Ramos (cell line): ENCODE results near the gene PHGDH.

Source experiments
- in situ Hi-C: fragments of 300-500 bp; cut with MboI; formaldehyde crosslinking; loops from one replicate; pipeline ENCODE4 v1.14.3; 2022; ENCODE audit warnings: low sequenced_read_pairs; ENCODE audit not compliant: unreplicated experiment

Gene PHGDH

DNA sequence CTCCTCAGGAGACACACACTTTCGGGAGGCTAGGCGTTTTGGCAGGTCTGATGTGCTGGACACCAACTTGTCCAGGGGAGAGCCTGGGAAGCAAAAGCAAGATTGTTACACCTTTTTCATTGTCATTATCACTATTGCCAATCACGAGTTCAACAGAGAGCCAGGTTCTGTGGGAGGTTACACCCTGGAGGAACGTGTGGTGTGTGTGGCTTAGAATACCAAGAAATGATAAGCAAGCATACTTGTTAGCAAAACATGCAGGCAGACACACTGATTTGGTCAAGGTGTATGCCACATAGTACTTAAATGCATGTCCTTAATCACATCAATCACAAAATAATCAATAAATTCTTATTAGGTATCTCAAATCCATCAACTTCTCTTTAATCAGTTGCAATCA, 40.9 kb downstream of the PHGDH start:
- in situ Hi-C loops: no loop called here

DNA sequence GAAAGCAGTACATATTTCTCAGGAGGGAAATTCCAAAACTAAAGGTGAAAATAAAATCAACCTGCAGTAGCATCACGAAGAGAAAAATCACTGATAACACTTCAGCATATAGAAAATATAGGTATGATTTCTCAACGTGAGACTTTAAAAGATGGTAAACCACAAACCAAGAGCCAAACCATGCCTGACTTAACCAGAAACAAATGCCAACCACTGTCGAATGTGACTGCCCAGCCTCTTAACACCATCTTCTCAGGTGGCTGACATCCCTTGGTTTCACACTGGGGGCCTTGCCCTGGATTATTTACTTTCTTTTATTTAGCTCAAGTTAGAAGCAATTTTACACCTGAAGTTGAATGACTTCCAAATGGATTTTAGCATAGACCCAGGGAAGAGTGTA, 46.9 kb downstream of the PHGDH start:
- in situ Hi-C loops: no loop called here

DNA sequence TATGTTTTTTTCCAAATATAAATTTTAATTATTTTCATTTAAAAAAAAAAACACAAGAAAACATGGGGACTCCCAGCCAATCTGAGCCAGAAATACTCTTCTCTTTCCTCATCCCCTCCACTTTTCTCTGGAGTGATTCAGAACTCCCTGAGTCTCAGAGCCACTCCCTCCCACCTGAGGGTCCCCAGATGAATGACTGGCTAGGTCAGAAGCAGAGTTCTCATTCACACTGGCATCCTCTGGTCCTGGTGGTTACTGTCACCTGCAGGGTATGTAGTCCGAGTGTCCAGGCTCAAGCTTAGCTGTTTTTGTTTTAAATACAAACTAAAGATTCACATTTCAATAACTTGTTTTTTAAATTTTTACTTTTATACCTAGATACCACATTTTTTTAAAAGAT, 50.7 kb downstream of the PHGDH start:
- in situ Hi-C loops: no loop called here

DNA sequence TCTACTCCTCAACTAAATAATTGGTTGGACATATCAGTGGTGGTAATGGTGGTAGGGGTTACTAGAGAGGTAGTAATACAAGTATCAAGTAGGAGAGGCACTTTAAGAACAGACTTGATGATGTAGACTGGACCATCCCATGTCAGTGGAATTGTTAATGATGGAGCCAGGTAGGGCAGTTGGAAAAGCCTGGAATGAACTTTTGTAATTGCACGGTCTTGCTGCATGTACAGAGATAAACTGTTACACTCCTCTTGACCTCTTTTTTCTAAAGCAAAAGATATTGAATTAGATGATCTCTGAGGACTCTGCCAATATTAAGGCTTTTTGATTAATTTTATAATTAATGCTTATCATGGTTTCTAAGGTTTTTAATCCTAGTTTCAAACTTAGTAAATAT, 51.2 kb downstream of the PHGDH start:
- in situ Hi-C loops: no loop called here

DNA sequence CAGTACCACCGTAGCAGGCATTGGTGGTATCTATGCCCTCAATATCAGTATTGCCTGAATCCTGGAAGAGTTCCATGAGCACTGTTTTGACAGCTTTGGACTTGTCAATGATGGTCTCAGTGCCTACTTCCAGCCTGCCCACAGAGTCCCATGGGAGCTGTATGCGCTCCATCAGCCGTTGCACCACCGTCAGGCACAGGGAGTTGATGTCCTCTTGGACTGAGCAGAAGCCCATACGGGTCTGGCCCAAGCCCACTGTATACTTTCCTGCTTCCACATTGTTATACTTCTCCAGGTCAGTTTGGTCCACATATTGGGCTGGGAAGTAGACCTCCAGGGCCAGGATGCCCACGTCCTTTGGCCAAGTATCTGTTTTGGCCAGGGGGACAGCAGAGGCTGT, 52.5 kb downstream of the PHGDH start:
- in situ Hi-C loops: no loop called here

DNA sequence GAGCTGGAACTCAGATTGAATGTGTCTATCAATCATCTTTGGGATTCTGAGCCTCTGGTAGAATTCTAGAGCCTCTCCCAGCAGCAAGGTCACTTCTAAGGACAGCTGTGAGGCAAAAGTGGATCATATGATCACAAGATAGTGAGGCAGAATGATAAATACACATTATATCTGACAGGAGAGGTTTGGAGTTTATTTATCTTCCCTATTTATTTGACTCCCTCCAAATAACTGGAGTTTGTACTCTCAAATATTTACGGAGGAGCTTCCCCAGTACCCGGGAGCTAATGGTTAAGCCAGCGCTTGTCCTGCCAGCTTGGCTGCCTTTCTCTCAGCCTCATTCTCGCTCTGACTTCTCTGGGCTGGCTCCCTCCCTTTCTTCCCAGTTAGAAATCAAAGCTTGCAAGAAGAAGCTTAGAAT, 54.6 kb downstream of the PHGDH start:
- in situ Hi-C loops: no loop called here

DNA sequence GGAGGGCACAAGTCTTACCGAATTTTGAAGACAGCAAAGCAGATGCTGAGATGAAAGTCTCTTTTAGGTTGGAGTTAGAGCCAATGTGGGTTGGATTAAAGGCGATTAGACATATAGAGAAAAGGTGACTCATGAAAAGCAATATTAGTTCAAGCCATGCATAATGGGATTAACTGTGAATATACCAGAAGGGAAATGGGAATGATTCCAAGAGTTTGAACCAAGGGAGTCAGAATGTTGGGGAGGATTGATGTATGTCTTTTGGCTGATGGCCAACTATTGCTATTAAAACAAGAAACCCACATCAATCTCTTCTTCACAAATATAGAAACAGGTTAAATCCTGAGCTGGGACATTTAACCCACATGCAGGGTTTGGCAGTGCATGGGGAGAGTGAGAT, 55.8 kb downstream of the PHGDH start:
- in situ Hi-C loops: no loop called here

DNA sequence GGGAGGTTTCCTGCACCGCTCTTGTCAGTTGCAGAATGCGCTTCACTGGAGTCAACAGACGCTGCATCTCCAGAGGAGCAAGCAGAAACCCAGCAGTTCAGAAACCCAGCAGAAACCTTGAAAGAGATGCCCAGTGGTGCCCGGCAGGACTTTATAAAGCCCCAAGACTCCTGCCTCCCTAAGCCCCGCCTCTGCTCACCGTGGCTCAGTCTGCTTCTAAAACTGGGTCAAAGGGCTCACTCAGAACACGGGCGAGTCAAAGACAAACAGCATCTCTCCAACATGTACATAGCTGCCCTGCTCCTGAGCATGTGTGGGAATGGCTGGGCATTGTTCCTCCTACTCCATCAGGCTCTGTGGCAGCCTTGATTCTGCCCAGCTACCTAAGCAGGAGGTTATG, 57.0 kb downstream of the PHGDH start, which contains the start of gene HMGCS2:
Gene HMGCS2 (minus strand): TSS at position 128 of the 400 bp plus-strand sequence. CDS start 61 bp downstream, at position 67.
- in situ Hi-C loops: no loop called here

DNA sequence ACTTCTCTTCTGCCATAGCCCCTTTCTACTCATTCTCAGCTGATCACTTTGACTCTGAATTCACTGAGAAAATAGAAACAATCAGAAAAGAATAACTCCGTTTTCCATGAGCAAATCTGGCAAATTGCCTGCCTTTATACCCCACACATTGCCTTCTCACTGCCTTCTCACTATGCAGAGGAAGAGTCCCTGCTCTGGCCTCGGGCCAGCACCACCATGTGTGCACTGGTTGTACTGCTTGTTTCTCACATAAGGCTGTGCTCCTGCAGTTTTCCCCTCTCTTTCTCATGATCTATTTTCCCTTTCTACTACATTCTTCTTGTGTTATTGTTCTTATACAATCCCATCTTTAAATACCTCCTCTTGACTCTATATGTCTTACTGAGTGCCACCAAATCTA, 59.3 kb downstream of the PHGDH start:
- in situ Hi-C loops: no loop called here

DNA sequence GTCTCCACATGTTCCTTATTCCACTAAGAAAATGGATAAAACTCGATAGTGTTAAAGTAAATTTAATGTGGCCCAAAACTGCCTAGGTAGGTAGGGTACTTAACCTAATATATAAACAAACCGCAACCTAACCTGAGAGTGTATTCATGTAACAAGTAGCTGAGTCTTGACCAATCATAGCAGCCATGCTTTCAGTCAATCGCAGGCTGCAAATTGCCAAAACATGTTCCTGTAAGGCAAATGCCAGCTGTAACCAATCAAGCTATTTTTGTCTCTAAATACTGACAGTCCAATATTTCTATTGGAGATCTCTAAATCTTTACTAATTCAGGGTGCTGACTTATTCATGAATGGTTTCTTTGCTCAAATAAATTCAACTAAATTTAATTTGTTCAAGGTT, 60.0 kb downstream of the PHGDH start:
- in situ Hi-C loops: no loop called here

DNA sequence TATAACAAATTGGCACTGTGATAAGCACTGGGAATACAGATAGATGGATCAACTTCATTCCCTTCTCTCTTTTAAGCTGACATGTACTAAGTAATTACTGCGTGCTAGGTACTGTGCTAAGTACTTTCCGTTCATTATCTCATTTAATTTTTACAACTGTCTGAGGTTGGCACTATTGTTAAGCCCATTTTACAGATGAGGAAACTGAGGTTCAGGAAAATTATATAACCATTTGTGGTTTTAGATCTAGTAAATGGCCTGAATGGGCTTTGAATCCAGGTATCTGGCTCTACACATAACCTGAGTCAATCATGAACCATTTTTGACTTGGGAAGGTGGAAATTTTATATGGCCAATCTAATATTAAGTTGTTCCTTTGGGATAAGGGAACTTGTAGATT, 60.6 kb downstream of the PHGDH start:
- in situ Hi-C loops: no loop called here

DNA sequence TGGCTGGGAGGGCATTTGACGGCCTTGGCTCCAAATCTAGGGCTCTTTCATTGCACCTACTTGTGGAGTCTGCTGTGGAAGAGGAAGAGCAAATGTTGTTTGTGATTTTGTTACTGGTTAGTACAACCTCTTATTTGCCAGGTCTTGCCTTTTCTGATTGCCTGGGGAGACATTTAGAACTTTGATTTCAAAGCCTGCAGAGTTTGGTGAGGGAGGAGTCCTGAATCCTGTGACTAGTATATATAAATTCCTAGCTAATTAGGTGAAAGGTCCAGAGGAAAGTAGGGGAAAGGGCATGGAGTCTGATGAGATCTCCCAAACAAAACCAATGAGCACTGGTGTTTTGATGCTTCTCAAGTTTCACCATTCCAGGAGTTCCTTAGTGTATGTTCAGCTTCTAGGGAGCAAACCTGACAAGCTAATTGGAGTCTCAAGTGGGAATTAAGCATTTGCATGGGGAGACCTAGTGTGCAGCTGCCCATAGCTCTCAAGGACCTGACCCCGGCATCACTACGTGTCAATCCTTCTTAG, 62.0 kb downstream of the PHGDH start:
- in situ Hi-C loops: no loop called here

DNA sequence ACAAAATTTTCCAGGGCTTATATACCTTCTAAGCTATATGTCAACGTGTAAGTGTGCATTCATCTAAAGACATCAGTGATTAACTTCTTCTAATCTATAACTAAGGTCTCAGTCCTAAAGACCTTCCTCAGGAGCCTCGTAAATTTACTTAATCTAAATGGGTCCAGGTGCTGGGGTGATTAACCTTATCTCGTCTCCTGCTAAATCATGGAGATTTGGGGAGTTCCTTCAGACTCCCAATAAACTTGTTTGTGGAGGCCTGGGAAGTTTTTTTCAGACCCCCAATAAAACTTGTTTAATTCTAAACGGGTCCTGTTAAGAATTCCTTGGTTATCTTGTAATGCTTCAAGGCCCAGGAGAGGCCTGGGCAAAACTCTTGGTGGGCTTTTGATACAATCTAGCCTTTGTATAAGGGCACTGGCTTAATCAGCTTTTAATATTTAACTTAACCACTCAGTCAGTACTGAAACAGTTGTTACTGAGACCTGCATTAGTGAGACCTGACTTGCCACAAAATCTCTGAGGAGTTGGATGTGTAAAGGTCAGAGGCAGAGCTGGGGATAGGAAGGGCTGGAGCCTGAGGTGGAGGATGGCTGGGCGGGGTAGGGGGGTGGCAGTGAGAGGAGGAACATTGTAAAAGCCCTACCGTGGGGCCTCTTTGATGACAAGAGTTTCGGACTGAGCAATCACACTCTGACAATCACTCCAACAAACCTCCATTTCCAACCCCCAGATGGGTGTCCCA, 63.2 kb downstream of the PHGDH start:
- in situ Hi-C loops: no loop called here

DNA sequence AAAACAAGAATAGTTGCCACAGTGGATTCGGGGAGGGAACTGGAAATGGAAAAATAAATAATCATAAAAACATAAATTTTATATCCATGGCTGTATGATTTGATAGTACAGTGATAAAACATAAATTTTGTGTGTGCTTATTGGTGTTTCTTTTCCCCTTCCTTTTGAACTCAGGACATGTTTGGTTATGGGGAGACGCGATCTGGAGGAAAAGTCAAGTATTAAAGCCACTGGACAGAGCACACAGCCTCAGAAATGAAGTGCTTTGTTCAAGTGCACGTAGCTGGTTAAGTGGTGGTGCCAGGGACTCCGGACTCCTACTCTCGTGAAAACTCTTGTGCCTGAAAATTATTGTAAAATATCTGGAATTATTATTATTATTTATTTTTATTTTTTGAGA, 66.6 kb downstream of the PHGDH start:
- in situ Hi-C loops: no loop called here

DNA sequence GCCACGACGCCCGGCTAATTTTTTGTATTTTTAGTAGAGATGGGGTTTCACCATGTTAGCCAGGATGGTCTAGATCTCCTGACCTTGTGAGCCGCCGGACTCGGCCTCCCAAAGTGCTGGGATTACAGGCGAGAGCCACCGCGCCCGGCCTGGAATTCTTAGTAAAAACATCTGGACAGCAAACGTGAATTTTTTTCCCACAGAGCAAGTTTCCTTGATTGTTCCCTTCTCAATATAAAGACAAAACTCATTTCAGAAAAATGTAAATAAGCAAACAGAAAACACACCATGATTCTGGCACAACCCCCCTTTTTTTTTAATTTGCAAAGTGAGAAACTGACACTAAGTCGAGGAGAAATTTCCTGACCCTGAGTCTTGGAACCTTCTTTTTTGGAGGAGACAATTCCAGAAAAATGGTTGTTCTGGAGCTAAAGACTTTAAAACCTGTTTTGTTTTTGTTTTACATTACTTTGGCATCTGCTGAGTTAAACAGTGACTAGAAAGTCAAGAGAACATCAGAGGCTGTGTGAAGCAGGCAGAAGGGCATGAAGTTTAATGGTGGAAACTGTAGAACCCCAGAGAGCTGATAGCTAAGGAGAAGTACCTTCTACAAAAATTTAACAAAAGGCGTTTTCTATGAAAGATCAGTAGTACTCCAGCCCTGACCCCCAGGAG, 67.3 kb downstream of the PHGDH start:
- in situ Hi-C loops: no loop called here

DNA sequence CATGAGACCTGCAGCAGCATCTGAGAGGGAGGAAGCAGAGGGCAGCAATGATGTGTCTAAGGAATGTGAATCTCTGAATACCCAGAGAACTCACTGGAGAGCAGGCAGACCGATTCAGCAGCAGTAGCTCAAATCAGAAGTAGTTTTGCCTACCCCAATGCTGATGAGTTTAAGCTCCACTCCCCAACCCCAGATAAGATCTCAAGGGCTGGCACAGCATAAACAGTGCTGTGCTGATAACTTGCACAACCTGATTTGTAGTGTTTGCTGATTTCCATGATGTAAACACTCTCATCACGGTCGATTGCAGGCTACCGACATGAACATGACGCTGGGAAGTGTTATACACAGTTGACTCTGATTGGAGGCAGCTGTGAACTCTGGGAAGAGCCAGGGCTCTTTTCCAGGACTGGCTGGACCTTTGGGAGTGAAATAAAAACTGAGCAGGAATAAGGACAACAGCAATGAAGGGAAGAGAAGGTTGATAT, 68.2 kb downstream of the PHGDH start:
- in situ Hi-C loops: no loop called here

DNA sequence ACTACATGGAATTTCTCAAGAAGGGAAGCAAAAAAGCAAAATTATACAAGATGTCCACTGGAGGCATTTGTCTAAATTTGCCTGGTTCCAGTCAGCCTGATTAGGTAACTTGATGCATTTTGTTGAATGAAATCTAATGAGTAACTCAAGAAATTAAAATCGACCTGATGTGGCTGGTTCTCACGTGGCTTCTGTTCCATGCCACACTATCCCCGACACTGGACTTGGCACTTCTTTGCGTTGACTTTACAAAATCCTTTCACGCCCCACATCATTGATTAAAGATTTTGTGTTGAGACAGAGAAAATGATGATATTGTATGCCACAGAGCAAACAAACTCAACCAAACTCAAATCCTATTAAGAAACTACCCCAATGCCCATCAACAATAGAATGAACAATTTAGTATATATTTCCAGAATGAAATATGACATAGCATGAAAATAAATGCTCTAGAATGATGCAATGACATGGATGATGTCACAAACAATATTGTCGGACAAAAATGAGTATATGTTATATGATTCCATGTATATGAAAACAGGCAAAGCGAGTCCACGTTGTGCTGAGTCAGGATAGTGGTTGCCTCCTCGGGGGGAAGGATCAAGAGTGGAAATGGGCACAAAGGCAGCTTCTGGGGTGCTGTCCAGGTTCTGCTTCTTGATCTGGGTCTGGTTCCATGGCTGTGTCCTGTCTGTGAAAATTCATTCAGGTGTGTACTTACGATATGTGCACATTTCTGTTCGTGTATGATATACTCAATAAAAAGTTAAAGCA, 69.9 kb downstream of the PHGDH start:
- in situ Hi-C loops: no loop called here

DNA sequence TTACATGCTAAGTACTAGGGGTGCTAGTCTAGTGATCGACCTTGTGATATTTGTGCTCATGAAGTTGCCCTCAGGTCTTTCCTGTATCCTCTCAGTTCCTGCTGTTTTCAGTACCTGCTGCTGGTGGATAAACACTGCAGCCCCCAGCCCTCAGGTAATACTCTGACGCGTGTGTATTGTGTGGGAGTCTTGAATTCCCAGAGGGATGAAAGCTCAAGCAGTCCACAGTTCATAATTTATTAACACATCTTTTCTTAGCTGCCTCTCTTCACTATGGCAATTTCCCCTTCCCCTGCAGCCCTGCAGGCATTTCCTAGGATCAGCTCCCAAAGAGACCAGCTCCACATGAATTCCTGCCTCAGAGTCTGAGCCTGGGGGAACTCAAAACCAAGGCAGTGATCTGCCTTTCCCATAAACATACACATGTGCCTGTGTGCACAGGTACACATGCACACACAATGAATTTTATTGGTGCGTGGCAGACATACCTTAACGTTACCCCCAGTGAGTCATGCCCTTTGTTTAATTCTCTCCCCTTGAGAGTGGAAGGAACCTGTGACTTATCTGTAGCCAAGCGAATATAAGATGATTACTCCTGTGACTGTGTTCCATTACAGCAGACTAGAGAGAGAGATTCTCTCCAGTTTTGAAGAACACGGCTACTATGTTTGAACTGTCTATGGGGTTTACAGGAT, 71.0 kb downstream of the PHGDH start:
- in situ Hi-C loops: no loop called here

DNA sequence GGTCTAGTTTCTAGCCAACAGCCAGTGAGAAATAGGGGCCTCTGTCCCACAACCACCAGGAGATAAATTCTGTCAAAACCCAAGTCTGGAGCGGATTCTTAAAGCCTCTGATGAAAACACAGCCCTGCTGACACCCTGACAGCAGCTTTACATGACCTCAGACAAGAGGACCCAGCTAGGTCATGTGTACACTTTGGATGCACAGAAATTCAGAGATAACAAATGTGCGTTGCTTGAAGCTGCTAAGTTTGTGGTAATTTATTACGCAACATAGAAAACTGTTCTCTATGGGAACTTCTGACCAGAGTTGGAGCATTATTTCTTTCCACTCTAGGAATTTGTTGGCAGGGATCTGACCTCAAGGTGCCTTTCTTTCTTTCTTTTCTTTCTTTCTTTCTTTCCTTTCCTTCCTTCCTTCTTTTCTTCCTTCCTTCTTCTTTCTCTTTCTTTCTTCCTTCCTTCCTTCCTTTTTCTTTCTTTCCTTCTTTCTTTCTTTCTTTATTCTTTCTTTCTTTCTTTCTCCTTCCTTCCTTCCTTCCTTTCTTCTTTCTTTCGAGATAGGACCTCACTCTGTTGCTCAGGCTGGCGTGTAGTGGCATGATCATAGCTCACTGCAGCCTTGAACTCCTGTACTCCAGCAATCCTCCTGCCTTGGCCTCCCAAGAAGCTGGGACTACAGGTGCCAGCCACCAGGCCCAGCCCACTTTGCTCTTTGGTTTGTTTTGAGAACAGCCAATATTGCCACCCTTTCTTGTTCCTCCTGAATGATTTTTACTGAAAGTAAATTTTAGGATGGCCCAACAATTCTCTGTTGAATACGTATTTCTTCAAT, 71.8 kb downstream of the PHGDH start:
- in situ Hi-C loops: no loop called here
